GM23248 (cell line): ENCODE measurements around the gene TGM2. TPM values are rescaled to one million over a fixed set of nuclear protein-coding genes. Genes with fewer than 3 reads are reported as not detected.

ENCODE experiments used
- DNase-seq: peaks from one replicate; pipeline ENCODE4 v3.0.0-alpha.2; 2015
- H2AFZ ChIP-seq: fragments of 200-600 bp; sonication (generic); 2 replicates; pipeline ENCODE4 v1.6.1; 2016; ENCODE audit warnings: antibody characterized with exemption
- H3F3A ChIP-seq: fragments of 200-600 bp; sonication (generic); 2 replicates; pipeline ENCODE4 v1.6.1; 2016; ENCODE audit warnings: mild to moderate bottlenecking, antibody characterized with exemption, mixed run types; ENCODE audit not compliant: insufficient read depth
- H3K27ac ChIP-seq: fragments of 200-600 bp; sonication (generic); 2 replicates; pipeline ENCODE4 v1.5.1; 2016; ENCODE audit warnings: mild to moderate bottlenecking
- H3K27me3 ChIP-seq: fragments of 200-600 bp; sonication (generic); replicated peaks from 2 replicates; pipeline ENCODE4 v1.6.1; 2016; ENCODE audit warnings: mild to moderate bottlenecking; ENCODE audit not compliant: insufficient read depth
- H3K36me3 ChIP-seq: fragments of 200-600 bp; sonication (generic); 2 replicates; pipeline ENCODE4 v1.6.1; 2016; ENCODE audit warnings: low read depth, mild to moderate bottlenecking
- H3K4me1 ChIP-seq: fragments of 200-600 bp; sonication (generic); 2 replicates; pipeline ENCODE4 v1.6.1; 2016; ENCODE audit warnings: mild to moderate bottlenecking; ENCODE audit not compliant: insufficient read depth
- H3K4me2 ChIP-seq: fragments of 200-600 bp; sonication (generic); one replicate; pipeline ENCODE4 v1.6.1; 2016; ENCODE audit warnings: mild to moderate bottlenecking; ENCODE audit not compliant: unreplicated experiment
- H3K4me3 ChIP-seq: fragments of 200-600 bp; sonication (generic); 2 replicates; pipeline ENCODE4 v1.5.1; 2016; ENCODE audit warnings: mild to moderate bottlenecking
- H3K79me2 ChIP-seq: fragments of 200-600 bp; sonication (generic); 2 replicates; pipeline ENCODE4 v1.6.1; 2016; ENCODE audit warnings: mild to moderate bottlenecking; ENCODE audit not compliant: insufficient read depth
- H3K9ac ChIP-seq: fragments of 200-600 bp; sonication (generic); 2 replicates; pipeline ENCODE4 v1.6.1; 2016; ENCODE audit warnings: mild to moderate bottlenecking
- H3K9me2 ChIP-seq: fragments of 200-600 bp; sonication (generic); 2 replicates; pipeline ENCODE4 v1.6.1; 2016; ENCODE audit warnings: mixed run types, mild to moderate bottlenecking, moderate library complexity; ENCODE audit not compliant: insufficient read depth
- H3K9me3 ChIP-seq: fragments of 200-600 bp; sonication (generic); one replicate; pipeline ENCODE4 v1.6.1; 2017; ENCODE audit warnings: low read depth
- H4K20me1 ChIP-seq: fragments of 200-600 bp; sonication (generic); 2 replicates; pipeline ENCODE4 v1.6.0; 2016; ENCODE audit not compliant: insufficient read depth
- EZH2 ChIP-seq: fragments of 200-600 bp; sonication (generic); IDR thresholded peaks from 2 replicates; pipeline ENCODE4 v1.6.1; 2018; ENCODE audit warnings: antibody characterized with exemption, mild to moderate bottlenecking; ENCODE audit not compliant: insufficient read depth, poor library complexity, severe bottlenecking
- EZH2phosphoT487 ChIP-seq: fragments of 200-600 bp; sonication (generic); IDR thresholded peaks from 2 replicates; pipeline ENCODE4 v1.6.1; 2018; ENCODE audit warnings: antibody characterized with exemption, moderate library complexity, mild to moderate bottlenecking, low read depth; ENCODE audit not compliant: insufficient read depth
- WGBS, 2 experiments: methylation state at CpG; one replicate each; pipeline ENCODE4 v1.1.6; 2015 to 2017; ENCODE audit warnings: low lambda C conversion rate in 2 of 2, low coverage in 1 of 2; ENCODE audit errors: missing lambda C conversion rate in 2 of 2; 5-methylcytosine and 5-hydroxymethylcytosine counted together
- in situ Hi-C: fragments of 300-500 bp; cut with MboI; formaldehyde crosslinking; loops from 2 replicates; pipeline ENCODE4 v1.15.0; 2020
- polyA plus RNA-seq: library from polyadenylated mRNA; unstranded; fragments of >200 nt; fragmentation: Nextera tagmentation; extraction: Ambion mirVana; gene quantifications from 2 replicates; pipeline ENCODE4 v1.2.1, GENCODE V29; 2016
- total RNA-seq: library from RNA; depleted of rRNA; stranded (reverse); fragments of >200 nt; shearing (Covaris generic); gene quantifications from 2 replicates; pipeline ENCODE4 v1.2.3, GENCODE V29; 2014

Gene TGM2
- total and polyA plus RNA-seq, 2 experiments from 2014 or later: 254 to 311 TPM

DNA sequence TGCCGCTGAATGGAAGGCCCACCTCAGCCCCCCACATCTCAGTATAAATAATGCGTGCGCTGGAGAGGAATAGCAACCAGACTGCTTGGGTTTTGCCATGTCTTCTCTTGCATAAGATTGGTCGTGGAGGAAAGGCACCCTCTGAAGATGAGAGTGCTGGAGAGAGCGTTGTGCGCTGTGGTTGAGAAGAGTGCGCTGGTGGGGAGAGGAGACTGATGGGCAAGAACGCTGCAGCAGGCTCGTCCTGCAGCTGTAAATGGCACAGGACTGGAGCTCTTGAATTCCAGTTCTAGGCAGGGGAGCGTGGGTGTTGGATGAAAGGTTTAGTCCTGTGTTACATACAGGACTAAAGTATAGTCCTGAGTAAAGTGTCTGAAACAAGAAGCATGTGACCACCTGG lies 80.0 kb downstream of the TGM2 start:
- in situ Hi-C loops: no loop called here
- Histone ChIP-seq H4K20me1 (no peaks in the 10 kb centered on the region), H3K79me2 (peaks cover 54% of the 10 kb centered on the region), H3K36me3 (peaks cover 30% of the 10 kb centered on the region; the same call in 1 of the 2 replicates), H3K27ac (no peak overlapping the region), H3K27me3 (no peaks in the 10 kb centered on the region), H3K9me3 (no peaks in the 10 kb centered on the region), H3K4me3 (no peak overlapping the region), H3K4me2 (no peak overlapping the region), H3K9me2 (no peaks in the 10 kb centered on the region), H3K9ac (no peak overlapping the region), H2AFZ (no peak overlapping the region), H3K4me1 (no peaks in the 10 kb centered on the region), H3F3A (no peaks in the 10 kb centered on the region)
- DNase-seq: no peak
- WGBS, 2 experiments: 88 to 90% methylated on average over 10 of the region's 10 CpGs
- TF ChIP-seq EZH2: no peak
- TF ChIP-seq EZH2phosphoT487: no peak

DNA sequence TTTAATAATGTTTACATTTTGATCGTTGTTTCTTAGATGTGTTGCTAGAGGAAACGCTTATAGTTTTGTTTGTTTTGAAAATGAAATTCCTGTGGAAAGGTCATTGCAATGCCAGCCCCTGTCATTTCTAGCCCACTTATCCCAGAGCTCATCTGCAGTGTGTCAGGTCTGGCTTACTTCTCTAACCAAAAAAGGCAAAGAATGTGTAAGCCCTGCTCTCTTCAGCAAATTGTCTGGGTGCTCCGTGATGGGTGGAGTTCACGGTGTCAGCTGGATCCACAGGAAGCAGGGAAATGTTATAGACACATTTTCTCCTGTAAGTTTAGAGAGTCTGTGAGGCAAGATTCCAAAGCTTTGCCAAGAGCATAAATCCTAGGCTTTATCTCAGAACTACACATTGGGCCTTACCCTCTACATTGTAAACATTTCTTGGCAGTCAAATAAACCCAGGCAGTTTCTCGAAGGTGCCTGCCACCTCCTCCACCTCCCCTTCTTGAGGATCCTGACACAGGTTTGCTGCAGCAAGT lies 80.6 kb downstream of the TGM2 start:
- 90 to 93% methylated on average over 5 of the region's 5 CpGs for WGBS, 2 experiments
- Histone ChIP-seq H3K79me2 (peaks cover 60% of the 10 kb centered on the region), H3K4me2 (no peak overlapping the region), H3K27me3 (no peaks in the 10 kb centered on the region), H3K36me3 (peaks cover 28% of the 10 kb centered on the region; the same call in 1 of the 2 replicates), H4K20me1 (no peaks in the 10 kb centered on the region), H3K4me1 (no peaks in the 10 kb centered on the region), H3K9ac (no peak overlapping the region), H3K9me3 (no peaks in the 10 kb centered on the region), H2AFZ (no peak overlapping the region), H3F3A (no peaks in the 10 kb centered on the region), H3K27ac (no peak overlapping the region), H3K4me3 (no peak overlapping the region), H3K9me2 (no peaks in the 10 kb centered on the region)
- in situ Hi-C loops: no loop called here
- DNase-seq: no peak
- TF ChIP-seq EZH2 (no peak), EZH2phosphoT487 (no peak)

DNA sequence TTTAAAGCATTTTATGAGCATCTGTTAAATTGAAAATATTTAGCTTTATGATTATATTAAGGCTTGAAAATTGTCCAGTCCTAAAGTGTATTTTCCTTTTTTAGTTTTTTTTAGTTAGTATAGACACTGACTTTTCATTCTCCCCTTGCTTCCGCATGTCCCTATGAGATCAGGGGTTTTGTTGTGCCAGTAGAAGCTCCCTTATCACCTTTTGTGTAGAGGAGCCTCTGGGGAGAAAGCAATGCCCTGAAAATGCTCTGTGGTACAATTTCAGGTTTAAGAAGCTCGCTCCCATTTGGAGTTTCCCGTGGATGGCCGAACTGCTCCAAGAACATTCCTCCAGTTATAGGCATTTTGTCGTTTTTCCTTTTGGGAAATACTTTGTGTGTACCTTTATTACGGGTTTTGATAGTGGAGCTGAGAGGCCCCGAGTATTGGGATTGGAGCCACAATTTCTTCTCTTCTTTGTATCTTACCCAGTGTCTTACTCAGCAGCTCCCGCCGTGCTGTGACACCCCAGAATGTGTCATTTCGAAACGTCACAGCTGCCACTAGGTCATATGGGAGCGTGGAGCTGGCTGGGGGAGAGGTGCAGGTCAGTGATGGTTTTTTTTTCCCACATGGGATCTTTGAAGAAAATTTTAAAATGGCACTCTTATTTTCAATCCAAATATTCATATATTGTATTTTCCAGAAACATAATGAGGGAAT lies 81.6 kb downstream of the TGM2 start:
- Histone ChIP-seq H3K27me3 (no peaks in the 10 kb centered on the region), H3K4me3 (no peak overlapping the region), H3K79me2 (peaks cover 69% of the 10 kb centered on the region), H3K9ac (no peak overlapping the region), H3K4me1 (no peaks in the 10 kb centered on the region), H3K36me3 (peaks cover 34% of the 10 kb centered on the region; the same call in 1 of the 2 replicates), H4K20me1 (no peaks in the 10 kb centered on the region), H3K9me3 (no peaks in the 10 kb centered on the region), H3F3A (no peaks in the 10 kb centered on the region), H2AFZ (no peak overlapping the region), H3K9me2 (no peaks in the 10 kb centered on the region), H3K27ac (no peak overlapping the region), H3K4me2 (no peak overlapping the region)
- in situ Hi-C loops: no loop called here
- whole genome bisulfite sequencing, 2 experiments: 89 to 92% methylated on average over 12 of the region's 12 CpGs
- no peak for DNase-seq
- no peak for TF ChIP-seq EZH2

DNA sequence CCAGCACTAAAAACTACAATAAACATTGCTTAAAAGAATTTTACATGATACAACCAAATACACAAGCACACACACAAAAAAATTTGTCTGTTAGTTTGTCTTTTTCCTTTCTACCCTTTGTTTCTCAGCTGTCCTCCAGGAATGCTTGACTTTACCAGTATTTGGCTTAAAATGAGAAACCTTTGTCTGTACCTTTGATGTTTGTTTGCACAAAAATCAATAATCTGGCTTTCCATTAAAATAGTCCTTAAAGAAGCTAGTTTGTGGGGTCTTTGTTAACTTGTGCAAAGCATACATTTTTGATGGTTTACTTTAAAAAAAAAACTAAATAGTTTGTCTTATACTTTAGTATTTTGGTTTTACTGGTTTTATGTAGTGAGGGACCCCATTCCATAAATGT lies 82.2 kb downstream of the TGM2 start:
- no peaks in the 10 kb centered on the region for H3K4me1 ChIP-seq
- H3K9me2 ChIP-seq: no peaks in the 10 kb centered on the region
- no peaks in the 10 kb centered on the region for H3K9me3 ChIP-seq
- no peaks in the 10 kb centered on the region for H4K20me1 ChIP-seq
- H3K4me2 ChIP-seq: no peak overlapping the region
- no peaks in the 10 kb centered on the region for H3F3A ChIP-seq
- DNase-seq: no peak
- no peak overlapping the region for H3K4me3 ChIP-seq
- in situ Hi-C loops: no loop called here
- no peaks in the 10 kb centered on the region for H3K27me3 ChIP-seq
- H2AFZ ChIP-seq: no peak overlapping the region
- H3K36me3 ChIP-seq: peaks cover 34% of the 10 kb centered on the region; the same call in 1 of the 2 replicates
- peaks cover 73% of the 10 kb centered on the region for H3K79me2 ChIP-seq
- H3K9ac ChIP-seq: no peak overlapping the region
- no peak for TF ChIP-seq EZH2
- TF ChIP-seq EZH2phosphoT487: no peak
- no peak overlapping the region for H3K27ac ChIP-seq
